Measurements from ENCODE around the gene DRC1. TPM values are rescaled to one million over a fixed set of nuclear protein-coding genes. Genes with fewer than 3 reads are reported as not detected.
"Not testable (repeated sequence)": the region's sequence is repeated elsewhere in the genome, so short reads cannot be mapped to it uniquely, and the experiment has no call there.

The DRC1 gene
- 0.40 TPM for total RNA-seq

DNA sequence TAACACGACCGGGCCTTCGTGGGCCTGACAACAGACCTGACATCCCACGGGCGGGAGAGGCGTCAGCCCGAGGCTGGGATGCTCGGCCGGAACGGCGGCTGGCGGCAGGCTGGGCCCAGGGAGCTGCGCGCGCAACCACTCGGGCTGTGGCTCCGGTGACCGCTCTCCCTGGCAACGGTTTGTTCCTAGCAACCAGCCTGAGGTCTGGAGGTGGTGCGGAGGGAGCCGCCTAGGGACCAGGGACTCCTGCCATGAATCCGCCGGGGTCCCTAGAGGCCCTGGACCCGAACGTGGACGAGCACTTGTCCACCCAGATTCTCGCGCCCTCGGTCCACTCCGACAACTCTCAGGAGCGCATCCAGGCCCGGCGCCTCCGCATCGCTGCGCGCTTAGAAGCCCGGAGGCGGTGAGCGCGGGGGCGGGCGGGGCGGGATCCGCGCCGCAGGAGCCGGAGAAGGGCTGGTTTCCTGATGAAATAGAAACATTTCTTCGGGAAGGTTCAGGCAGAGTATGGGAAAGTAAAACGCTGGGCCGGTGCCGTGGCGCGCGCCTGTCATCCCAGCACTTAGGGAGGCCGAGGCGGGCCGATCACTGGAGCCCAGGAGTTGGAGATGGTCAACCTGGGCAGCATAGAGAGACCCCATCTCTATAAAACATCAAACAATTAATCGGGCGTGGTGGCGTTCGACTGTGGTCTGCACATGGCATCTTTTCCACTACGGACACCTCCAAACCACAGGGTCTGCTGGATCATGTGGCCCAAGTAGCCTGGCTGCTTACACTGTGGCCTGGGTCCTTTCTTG, at the start of gene DRC1:
DRC1 (plus strand) TSS at position 182 of the 803 bp plus-strand sequence; CDS start at position 252, 70 bp downstream.
- peak; percentile 25 for DNase-seq (ENCODE audit: low spot score)

GRCh38 chr2:26352892-26353291, 48.8 kb upstream of the DRC1 start:
- DNase-seq (ENCODE audit: low spot score) = no peak

DNA sequence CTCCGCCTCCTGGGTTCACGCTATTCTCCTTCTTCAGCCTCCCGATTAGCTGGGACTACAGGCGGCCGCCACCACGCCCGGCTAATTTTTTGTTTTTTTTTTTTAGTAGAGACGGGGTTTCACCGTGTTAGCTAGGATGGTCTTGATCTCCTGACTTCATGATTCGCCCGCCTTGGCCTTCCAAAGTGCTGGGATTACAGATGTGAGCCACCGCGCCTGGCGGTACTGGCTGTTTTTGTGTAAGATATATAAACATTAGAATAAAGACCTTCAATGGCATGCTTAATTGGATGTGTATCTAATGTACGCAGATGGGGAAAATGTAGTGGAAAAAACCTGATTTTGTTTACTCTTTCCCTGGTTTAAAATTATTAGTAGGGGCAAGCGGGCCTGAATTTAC, 47.3 kb upstream of the DRC1 start:
- not testable (repeated sequence) for DNase-seq (ENCODE audit: low spot score)

GRCh38 chr2:26355038-26355995, 46.4 kb upstream of the DRC1 start:
- DNase-seq (ENCODE audit: low spot score) = no peak

DNA sequence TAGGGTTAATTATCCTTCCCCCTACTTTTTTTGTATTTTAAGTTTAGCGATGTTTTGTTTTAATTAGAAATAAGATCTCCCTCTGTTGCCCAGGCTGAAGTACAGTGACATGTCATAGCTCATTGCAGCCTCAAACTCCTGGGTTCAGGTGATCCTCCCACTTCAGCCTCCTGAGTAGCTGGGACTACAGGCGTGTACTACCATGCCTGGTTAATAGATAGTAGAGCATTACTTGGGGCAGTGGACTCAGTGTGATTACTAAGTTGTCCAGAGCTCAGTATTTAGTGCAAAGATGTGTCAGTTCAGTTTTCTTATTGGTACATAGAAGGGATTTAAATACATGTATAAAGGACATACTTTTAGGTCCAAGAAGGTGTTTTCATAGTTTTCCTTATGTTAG, 45.6 kb upstream of the DRC1 start:
- DNase-seq (ENCODE audit: low spot score) = no peak

DNA sequence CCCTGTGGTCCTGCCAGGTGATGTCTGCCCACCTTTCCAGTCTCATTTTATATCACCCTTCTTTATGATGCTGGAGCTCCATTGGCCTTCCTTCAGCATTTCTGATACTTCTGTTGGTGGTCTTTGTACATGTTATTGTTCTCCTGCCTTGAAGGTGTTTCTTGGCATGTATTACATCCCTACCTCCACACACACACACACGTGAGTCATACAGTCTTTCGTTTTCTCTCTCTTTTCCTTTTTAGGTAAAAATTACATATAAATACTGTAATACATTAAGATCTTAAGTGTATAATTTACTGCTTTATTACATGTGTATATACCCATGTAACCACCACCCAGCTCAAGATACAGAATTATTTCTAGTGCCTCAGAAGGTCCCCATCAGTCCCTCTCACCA, 44.9 kb upstream of the DRC1 start:
- no peak for DNase-seq (ENCODE audit: low spot score)

DNA sequence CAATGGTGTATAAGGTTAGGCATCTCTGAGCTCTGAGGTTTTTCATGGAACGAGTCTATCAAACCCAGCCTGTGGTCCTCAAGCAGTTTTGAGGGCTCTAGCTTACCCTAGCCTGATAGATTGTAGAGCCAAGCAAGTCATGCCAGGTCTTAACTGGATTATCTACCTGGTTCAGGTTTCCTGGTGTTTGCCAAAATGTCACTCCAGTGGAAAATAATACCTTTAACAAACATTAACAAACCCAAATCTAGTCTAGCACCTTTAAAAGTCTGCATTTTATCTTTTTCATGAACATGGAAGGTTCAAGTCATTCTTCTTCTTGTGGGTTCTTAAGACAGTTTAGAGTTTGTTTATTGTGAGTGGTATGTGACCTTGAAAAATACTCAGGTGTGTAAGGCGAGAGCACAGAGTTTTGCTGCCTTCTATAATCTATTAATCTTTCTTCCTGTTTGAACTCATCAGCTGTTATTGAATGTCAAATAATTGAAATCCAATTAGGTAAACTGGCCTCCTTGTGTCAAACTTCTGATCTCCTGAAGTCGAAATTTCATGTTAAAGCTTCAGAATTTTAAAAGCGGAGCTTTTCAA, 41.7 kb upstream of the DRC1 start:
- no peak for DNase-seq (ENCODE audit: low spot score)

DNA sequence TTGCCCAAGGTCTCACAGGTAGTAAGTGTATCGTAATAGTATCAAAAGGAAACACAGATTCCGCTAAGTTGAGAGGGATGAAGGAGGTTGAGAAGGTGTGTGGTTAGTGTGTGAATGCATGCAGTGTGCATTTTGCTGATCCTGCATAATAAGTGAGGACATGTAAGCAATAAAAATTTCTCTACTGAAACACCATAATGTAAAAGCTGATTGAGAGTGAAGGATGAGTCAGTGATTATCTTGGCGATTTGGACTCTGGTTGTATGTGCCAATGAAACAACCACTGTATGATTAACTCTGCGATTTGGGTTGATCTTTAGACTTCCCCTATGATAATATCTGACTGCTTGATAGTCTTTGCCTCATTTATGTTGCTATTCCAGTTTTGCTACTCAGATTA, 38.4 kb upstream of the DRC1 start:
- no peak for DNase-seq (ENCODE audit: low spot score)

- DNase-seq (ENCODE audit: low spot score) = no peak
Observed at GRCh38 chr2:26363958-26364357, 37.8 kb upstream of the DRC1 start.

DNA sequence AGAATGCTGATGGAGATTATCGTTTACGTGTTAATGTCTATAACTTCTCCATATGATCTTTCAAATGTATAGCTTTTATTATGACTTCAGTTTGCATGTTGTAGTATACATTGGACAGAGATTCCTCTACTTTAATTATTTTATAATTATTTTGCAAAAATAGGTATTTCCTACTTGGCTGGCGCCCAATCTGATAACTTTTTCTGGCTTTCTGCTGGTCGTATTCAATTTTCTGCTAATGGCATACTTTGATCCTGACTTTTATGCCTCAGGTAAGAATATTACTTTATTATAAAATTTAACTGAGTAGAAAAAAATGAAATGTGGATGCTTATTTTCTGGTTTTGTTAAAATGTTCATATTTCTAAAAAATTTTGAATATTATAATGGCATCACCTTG, 37.1 kb upstream of the DRC1 start:
- no peak for DNase-seq (ENCODE audit: low spot score)

- no peak for DNase-seq (ENCODE audit: low spot score)
Observed at GRCh38 chr2:26366957-26367356, 34.8 kb upstream of the DRC1 start.

- not testable (repeated sequence) for DNase-seq (ENCODE audit: low spot score)
Observed at GRCh38 chr2:26369664-26370063, 32.1 kb upstream of the DRC1 start.

- not testable (repeated sequence) for DNase-seq (ENCODE audit: low spot score)
Observed at GRCh38 chr2:26370909-26371308, 30.8 kb upstream of the DRC1 start.

DNA sequence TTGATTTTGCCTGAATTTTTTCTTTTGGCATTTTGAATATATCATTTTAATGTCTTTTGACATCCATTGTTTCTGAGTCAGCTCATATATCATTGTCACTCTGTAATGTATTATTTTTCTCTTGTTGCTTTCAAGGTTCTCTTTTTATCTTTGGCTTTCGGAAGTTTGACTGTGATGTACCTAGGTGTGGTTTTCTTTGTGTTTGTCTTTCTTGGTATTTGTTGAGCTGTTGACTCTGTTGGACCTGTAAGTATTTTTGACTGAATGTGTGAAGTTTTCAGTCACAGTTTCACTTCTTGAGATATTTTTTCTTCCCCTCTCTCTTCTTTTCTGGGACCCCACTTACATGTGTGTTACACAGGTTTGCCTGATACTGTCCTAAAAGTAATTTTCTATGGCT, 24.9 kb upstream of the DRC1 start:
- DNase-seq (ENCODE audit: low spot score) = no peak

GRCh38 chr2:26380281-26380680, 21.4 kb upstream of the DRC1 start:
- DNase-seq (ENCODE audit: low spot score) = no peak

GRCh38 chr2:26382564-26382963, 19.2 kb upstream of the DRC1 start:
- no peak for DNase-seq (ENCODE audit: low spot score)

- DNase-seq (ENCODE audit: low spot score) = no peak
Observed at GRCh38 chr2:26384183-26384582, 17.5 kb upstream of the DRC1 start.

DNA sequence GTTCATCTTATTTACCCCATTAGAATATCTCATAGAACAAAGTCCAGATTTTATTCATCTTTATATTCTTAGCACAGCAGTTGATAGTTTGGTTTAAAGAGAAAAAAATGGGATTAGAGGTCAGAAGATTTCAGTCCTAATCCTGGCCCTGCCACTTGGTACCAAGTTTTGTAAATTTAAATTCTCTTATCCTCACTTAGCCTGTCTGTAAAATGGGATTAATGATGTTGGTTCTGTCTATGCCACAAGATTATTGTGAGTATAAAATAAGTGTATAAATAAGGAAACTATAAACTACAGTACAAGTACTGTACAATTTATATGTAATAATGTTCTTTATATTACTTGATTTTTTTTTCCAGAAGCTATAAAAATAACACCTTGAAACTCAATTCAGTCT, 17.1 kb upstream of the DRC1 start:
- DNase-seq (ENCODE audit: low spot score) = no peak

GRCh38 chr2:26387189-26387588, 14.5 kb upstream of the DRC1 start:
- DNase-seq (ENCODE audit: low spot score) = no peak

DNA sequence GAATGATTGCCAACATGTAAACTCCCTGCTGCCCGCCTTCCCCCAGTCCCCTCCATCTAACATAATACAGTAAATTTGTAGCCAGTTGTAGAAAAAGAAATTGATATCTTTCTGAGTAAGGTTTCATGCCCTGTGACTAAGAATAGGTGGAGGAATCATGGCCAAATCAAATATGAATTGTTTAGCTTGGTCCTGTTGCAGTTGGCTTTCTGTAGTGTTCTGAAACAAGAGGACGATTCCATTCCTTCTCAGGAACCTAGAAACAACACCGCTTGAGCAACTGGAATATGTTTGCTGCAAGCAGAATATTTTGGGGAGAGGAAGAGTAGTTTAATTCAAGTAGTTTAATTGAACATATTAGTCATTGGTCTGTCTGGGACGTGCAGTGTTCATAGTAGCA, 7.0 kb upstream of the DRC1 start:
- DNase-seq (ENCODE audit: low spot score) = no peak

GRCh38 chr2:26395394-26395793, 6.3 kb upstream of the DRC1 start:
- no peak for DNase-seq (ENCODE audit: low spot score)

GRCh38 chr2:26396734-26397298, 4.9 kb upstream of the DRC1 start:
- no peak for DNase-seq (ENCODE audit: low spot score)
